Astrocyte of the cerebellum (primary cell): ENCODE results near the gene ODR4.
"Not testable (repeated sequence)": the region's sequence is repeated elsewhere in the genome, so short reads cannot be mapped to it uniquely, and the experiment has no call there.

Experiments
- DNase-seq: peaks from one replicate; pipeline ENCODE4 v3.0.0-alpha.2; 2011; ENCODE audit warnings: low read depth
- H3K4me3 ChIP-seq: 2 replicates; pipeline ENCODE4 v1.5.1; 2011; ENCODE audit warnings: mild to moderate bottlenecking, low read depth, low read length, moderate library complexity
- in situ Hi-C: cut with HindIII; loops from 2 replicates; pipeline ENCODE4 v1.10.0; 2017; ENCODE audit warnings: low sequenced_read_pairs
- TF ChIP-seq, protein P1 (sequence below): IDR thresholded peaks from 2 replicates; pipeline ENCODE4 v1.5.1; 2012; ENCODE audit warnings: low read length, low read depth, moderate library complexity, mild to moderate bottlenecking; ENCODE audit errors: missing control alignments

Gene ODR4

DNA sequence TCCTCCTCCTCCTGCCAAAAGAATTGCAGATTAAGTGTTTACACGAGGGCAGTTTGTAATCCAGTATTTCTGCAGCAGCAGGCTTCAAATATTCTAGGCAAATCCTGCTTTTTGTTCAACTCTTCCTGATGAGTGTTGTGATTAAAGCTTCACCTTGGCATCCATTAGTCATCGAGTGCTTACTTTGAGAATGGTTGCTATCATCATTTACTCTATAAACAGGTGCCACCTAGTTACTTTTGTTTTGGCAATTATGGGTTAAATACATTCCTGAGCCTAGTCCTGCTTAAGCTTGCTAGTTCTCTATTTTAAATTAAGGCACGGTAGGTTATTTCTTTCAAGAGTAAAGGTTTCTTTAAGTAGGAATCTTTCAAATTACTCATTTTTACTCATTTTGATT is 64.9 kb downstream of the ODR4 start:
- H3K4me3 ChIP-seq, result no peak overlapping the region
- in situ Hi-C loops, result no loop called here
- DNase-seq, result no peak
- TF ChIP-seq, protein P1, sequence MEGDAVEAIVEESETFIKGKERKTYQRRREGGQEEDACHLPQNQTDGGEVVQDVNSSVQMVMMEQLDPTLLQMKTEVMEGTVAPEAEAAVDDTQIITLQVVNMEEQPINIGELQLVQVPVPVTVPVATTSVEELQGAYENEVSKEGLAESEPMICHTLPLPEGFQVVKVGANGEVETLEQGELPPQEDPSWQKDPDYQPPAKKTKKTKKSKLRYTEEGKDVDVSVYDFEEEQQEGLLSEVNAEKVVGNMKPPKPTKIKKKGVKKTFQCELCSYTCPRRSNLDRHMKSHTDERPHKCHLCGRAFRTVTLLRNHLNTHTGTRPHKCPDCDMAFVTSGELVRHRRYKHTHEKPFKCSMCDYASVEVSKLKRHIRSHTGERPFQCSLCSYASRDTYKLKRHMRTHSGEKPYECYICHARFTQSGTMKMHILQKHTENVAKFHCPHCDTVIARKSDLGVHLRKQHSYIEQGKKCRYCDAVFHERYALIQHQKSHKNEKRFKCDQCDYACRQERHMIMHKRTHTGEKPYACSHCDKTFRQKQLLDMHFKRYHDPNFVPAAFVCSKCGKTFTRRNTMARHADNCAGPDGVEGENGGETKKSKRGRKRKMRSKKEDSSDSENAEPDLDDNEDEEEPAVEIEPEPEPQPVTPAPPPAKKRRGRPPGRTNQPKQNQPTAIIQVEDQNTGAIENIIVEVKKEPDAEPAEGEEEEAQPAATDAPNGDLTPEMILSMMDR, result no peak

DNA sequence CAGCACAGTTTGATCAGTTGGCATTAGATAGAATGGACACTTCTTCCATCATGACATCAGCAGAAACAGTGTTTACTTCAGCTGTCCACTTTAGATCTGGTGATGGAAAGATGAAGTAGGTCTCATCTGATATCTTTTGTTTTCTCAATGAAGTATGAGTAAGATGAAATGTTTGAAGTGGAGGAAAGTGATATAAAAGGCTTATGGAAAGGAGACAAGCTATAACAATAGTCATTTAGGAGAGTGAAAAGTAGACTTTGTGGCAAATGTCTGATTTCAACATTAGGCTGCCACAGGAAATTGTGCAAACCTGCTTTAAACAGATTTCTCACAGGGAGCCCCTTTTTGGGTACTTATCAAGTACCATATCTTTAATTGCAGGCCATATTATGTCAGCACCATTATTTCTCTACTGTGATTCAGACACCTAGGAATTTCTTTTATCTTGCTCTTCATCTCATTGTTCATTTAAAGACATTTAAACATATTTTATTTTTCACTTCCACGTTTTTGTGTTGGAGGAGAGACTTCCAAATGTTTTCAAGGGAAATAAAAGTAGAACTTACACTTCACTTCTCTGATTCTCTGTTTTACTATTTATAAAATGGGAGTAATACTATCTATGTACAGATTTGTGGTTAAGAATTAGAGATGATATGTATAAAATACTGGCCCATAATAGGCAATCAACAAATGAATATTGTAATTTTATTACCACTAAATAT is 67.2 kb downstream of the ODR4 start:
- no peak overlapping the region for H3K4me3 ChIP-seq
- in situ Hi-C loops, result no loop called here
- peak; percentile 4 for DNase-seq
- TF ChIP-seq, protein P1, result no peak

DNA sequence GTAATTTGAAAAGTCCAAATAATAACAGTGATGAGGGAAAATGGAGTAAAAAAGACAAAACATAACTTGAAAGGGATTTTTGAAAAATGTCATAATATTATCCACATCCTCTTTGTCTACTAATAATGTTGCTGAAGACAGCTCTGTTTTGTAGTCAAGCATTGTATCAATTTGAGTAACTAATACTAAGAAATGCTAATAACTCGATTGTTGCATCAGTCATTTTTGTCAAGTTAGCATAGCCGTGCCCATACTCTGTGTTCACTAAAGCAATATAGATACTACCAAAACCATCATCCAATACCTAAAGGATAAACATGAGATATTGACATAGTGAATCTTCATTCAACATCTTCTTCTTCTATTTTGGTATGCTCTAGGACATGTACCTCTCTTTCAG is 68.0 kb downstream of the ODR4 start:
- TF ChIP-seq, protein P1, result no peak
- no peak overlapping the region for H3K4me3 ChIP-seq
- in situ Hi-C loops, result no loop called here
- no peak for DNase-seq

DNA sequence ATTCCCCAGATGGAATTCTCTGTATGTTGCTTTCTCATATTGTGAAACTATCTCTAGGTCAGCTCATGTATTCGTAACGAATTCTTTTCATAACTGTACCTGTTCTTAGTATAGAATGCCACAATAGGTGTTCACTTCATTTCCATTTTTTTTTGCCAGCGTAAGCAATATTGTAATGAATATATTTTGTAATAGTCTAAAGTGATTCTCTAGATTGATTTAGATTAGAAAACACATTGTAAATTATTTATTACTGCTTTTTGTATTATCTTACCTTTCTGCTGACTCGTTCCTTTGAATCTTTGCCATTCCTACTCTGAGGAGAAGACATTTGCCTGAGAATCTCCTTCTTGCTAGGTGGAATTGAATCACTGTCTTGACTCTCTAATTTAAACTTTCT is 70.5 kb downstream of the ODR4 start:
- DNase-seq, result no peak
- no peak overlapping the region for H3K4me3 ChIP-seq
- TF ChIP-seq, protein P1, result no peak
- in situ Hi-C loops, result no loop called here

DNA sequence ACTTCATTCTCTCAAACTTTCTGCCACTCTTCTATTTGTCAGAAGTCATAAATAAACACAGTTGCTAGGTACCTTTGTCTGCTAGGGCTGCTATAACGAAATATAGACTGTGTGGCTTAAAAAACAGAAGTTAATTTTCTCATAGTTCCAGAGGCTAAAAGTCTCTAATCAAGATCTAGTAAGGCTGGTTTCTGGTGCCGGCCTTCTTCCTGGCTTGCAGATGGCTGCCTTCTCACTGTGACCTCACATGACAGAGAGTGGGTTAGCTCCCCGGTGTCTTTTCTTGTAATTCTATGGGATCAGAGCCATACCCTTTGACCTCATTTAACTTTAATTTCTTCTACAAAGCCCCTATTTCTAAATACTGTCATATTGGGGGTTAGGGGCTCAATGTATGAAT is 79.3 kb downstream of the ODR4 start:
- in situ Hi-C loops, result no loop called here

DNA sequence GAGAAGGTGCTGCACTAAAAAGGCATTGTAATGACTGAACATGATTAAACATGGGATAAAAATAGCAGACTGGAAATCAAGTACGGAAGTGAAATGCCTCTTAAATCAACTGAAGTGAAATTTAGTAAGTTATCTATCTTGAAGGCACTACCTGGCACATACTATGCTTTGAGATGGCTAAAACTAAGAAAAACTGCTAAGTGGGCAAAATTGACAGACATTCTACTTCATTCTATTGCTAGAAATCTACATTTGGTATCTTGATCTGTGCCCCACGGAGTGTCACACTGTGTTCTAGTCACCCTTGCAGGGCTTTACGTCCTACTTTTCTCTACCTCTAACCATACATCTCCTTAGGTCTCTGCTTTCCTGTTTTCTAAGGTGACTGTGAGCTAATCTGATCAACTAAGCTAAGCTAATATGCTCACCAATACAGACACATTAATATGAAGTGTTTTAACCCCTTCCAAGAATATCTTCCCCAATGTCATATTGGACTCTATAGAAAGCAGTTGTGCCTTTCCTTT is 81.2 kb downstream of the ODR4 start:
- no peak overlapping the region for H3K4me3 ChIP-seq
- DNase-seq, result no peak
- TF ChIP-seq, protein P1, result no peak
- in situ Hi-C loops, result no loop called here

More for the DNA sequence above, 79.3 kb downstream of the ODR4 start:
- DNase-seq, result no peak
- H3K4me3 ChIP-seq, result no peak overlapping the region
- TF ChIP-seq, protein P1, result no peak

DNA sequence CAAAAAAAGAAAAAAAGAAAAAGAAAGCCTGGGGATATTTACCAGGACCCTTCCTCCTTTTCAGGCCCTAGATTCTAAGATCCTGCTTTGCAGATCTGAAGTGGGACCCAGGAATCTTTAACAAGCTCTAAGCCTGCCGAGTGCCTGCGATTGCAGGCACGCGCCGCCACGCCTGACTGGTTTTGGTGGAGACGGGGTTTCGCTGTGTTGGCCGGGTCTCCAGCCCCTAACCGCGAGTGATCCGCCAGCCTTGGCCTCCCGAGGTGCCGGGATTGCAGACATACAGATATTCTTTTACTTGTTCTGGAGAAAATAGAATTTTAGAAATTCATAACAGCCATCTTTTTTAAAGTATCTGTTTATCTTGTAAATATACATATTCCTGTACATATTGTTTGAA is 83.5 kb downstream of the ODR4 start:
- in situ Hi-C loops, DNase-seq, H3K4me3 ChIP-seq: not testable (repeated sequence)
